Mesenchymal stem cell (in vitro differentiated cells and primary cell): ENCODE data around the gene JPH2.

Experiments used
- DNase-seq: peaks from one replicate; pipeline ENCODE4 v3.0.0-alpha.2; 2013
- H2AFZ ChIP-seq: one replicate; pipeline ENCODE4 v1.6.1; 2013; ENCODE audit warnings: low read depth, mild to moderate bottlenecking, control low read depth, inconsistent platforms, low read length, moderate library complexity
- H2AK5ac ChIP-seq: 2 replicates; pipeline ENCODE4 v1.6.1; 2013; ENCODE audit warnings: low read length, moderate library complexity, mild to moderate bottlenecking, inconsistent platforms; ENCODE audit not compliant: severe bottlenecking
- H2BK120ac ChIP-seq: one replicate; pipeline ENCODE4 v1.6.1; 2013; ENCODE audit warnings: low read depth, mild to moderate bottlenecking, inconsistent platforms, low read length, moderate library complexity
- H2BK12ac ChIP-seq, 2 experiments: one replicate each; pipeline ENCODE4 v1.6.1; 2013; ENCODE audit warnings: inconsistent platforms in 2 of 2, low read length in 2 of 2, mild to moderate bottlenecking in 2 of 2, moderate library complexity in 2 of 2, control low read depth in 1 of 2
- H2BK15ac ChIP-seq: one replicate; pipeline ENCODE4 v1.6.1; 2013; ENCODE audit warnings: mild to moderate bottlenecking, low read depth, inconsistent platforms; ENCODE audit not compliant: poor library complexity, severe bottlenecking
- H2BK5ac ChIP-seq: 2 replicates; pipeline ENCODE4 v1.6.1; 2013; ENCODE audit warnings: low read depth, mild to moderate bottlenecking, low read length, control low read depth, inconsistent platforms; ENCODE audit not compliant: poor library complexity, severe bottlenecking
- H3K14ac ChIP-seq, 2 experiments: one replicate each; pipeline ENCODE4 v1.6.1; 2013; ENCODE audit warnings: inconsistent platforms in 2 of 2, low read length in 2 of 2, control low read depth in 1 of 2, mild to moderate bottlenecking in 1 of 2, moderate library complexity in 1 of 2
- H3K18ac ChIP-seq, 2 experiments: one replicate each; pipeline ENCODE4 v1.6.1; 2013; ENCODE audit warnings: inconsistent platforms in 2 of 2, low read length in 2 of 2, control low read depth in 1 of 2, low read depth in 1 of 2, mild to moderate bottlenecking in 1 of 2
- H3K23ac ChIP-seq, 2 experiments: one replicate each; pipeline ENCODE4 v1.6.1; 2013; ENCODE audit warnings: inconsistent platforms in 2 of 2, low read length in 2 of 2, mild to moderate bottlenecking in 2 of 2, moderate library complexity in 2 of 2, control low read depth in 1 of 2
- H3K27ac ChIP-seq: 2 replicates; pipeline ENCODE4 v1.5.1; 2013; ENCODE audit warnings: mild to moderate bottlenecking, moderate library complexity, low read length, control low read depth, inconsistent platforms; ENCODE audit not compliant: poor library complexity, severe bottlenecking
- H3K27me3 ChIP-seq, 2 experiments: 2 replicates each; pipeline versions ENCODE4 v1.6.1 to v1.7.0; 2013; ENCODE audit warnings: low read length in 2 of 2, mild to moderate bottlenecking in 2 of 2, moderate library complexity in 2 of 2, control low read depth in 1 of 2, inconsistent platforms in 1 of 2; ENCODE audit not compliant: control insufficient read depth in 1 of 2, insufficient read depth in 1 of 2
- H3K36me3 ChIP-seq, 2 experiments: 2 replicates each; pipeline versions ENCODE4 v1.6.1 to v1.7.0; 2013; ENCODE audit warnings: low read length in 2 of 2, control low read depth in 1 of 2, inconsistent platforms in 1 of 2, low read depth in 1 of 2, mild to moderate bottlenecking in 1 of 2; ENCODE audit not compliant: insufficient read depth in 2 of 2, control insufficient read depth in 1 of 2
- H3K4ac ChIP-seq, 2 experiments: one replicate each; pipeline ENCODE4 v1.6.1; 2013; ENCODE audit warnings: inconsistent platforms in 2 of 2, low read length in 2 of 2, mild to moderate bottlenecking in 2 of 2, moderate library complexity in 2 of 2, control low read depth in 1 of 2, low read depth in 1 of 2
- H3K4me1 ChIP-seq: 2 replicates; pipeline ENCODE4 v1.6.1; 2013; ENCODE audit warnings: low read depth, low read length, control low read depth; ENCODE audit not compliant: control insufficient read depth, insufficient read depth
- H3K4me2 ChIP-seq: 2 replicates; pipeline ENCODE4 v1.6.1; 2013; ENCODE audit warnings: low read length, mild to moderate bottlenecking, inconsistent platforms; ENCODE audit not compliant: poor library complexity, severe bottlenecking
- H3K4me3 ChIP-seq, 2 experiments: 2 replicates each; pipeline versions ENCODE4 v1.5.1 to v1.7.0; 2013; ENCODE audit warnings: low read length in 2 of 2, mild to moderate bottlenecking in 2 of 2, control low read depth in 1 of 2, low read depth in 1 of 2; ENCODE audit not compliant: insufficient read depth in 1 of 2
- H3K79me1 ChIP-seq: replicated peaks from 2 replicates; pipeline ENCODE4 v1.6.1; 2013; ENCODE audit warnings: mild to moderate bottlenecking, control low read depth, low read length, inconsistent platforms; ENCODE audit not compliant: poor library complexity, severe bottlenecking
- H3K9ac ChIP-seq: 2 replicates; pipeline ENCODE4 v1.7.0; 2013; ENCODE audit warnings: mild to moderate bottlenecking, low read length, moderate library complexity
- H3K9me3 ChIP-seq: 2 replicates; pipeline ENCODE4 v1.7.0; 2013; ENCODE audit warnings: mild to moderate bottlenecking, low read length; ENCODE audit not compliant: control insufficient read depth
- H4K8ac ChIP-seq: one replicate; pipeline ENCODE4 v1.6.1; 2013; ENCODE audit warnings: inconsistent platforms, mild to moderate bottlenecking, low read length, moderate library complexity
- H4K91ac ChIP-seq: one replicate; pipeline ENCODE4 v1.6.1; 2013; ENCODE audit warnings: mild to moderate bottlenecking, low read length, inconsistent platforms
- WGBS: methylation state at CpG from one replicate; pipeline ENCODE4 v1.1.7; 2013; ENCODE audit warnings: mixed read lengths; 5-methylcytosine and 5-hydroxymethylcytosine counted together

Gene JPH2

GRCh38 chr20:44098256-44098630 is 88.7 kb downstream of the JPH2 start:
- no peak overlapping the region for H2BK120ac ChIP-seq
- H3K23ac ChIP-seq = no peak overlapping the region
- no peak overlapping the region for H3K18ac ChIP-seq
- no peaks in the 10 kb centered on the region for H3K79me1 ChIP-seq
- no peak overlapping the region for H3K27ac ChIP-seq
- peaks cover 2 to 32% of the 10 kb centered on the region in 2 experiments for H3K27me3 ChIP-seq
- H3K4me2 ChIP-seq = no peak overlapping the region
- H3K14ac ChIP-seq = no peak overlapping the region
- no peak overlapping the region for H4K91ac ChIP-seq
- H3K4me3 ChIP-seq = no peak overlapping the region
- 94% methylated on average over 6 of the region's 6 CpGs for WGBS
- no peak overlapping the region for H2BK5ac ChIP-seq
- H2AFZ ChIP-seq = no peak overlapping the region
- H2BK15ac ChIP-seq = no peak overlapping the region
- no peak overlapping the region for H3K9ac ChIP-seq
- H3K4ac ChIP-seq = no peak overlapping the region
- H2AK5ac ChIP-seq = no peak overlapping the region
- peaks cover 16% of the 10 kb centered on the region for H3K9me3 ChIP-seq
- H2BK12ac ChIP-seq = peak overlapping the region in 1 of 2 experiments; percentile 37
- no peak for DNase-seq
- H4K8ac ChIP-seq = no peak overlapping the region
- no peaks in the 10 kb centered on the region for H3K36me3 ChIP-seq
- H3K4me1 ChIP-seq = peaks cover 2% of the 10 kb centered on the region

- WGBS = 69% methylated on average over 14 of the region's 14 CpGs
- Histone ChIP-seq H2BK12ac (no peak overlapping the region), H2BK5ac (no peak overlapping the region)
These were observed 89.3 kb downstream of the JPH2 start for GRCh38 chr20:44097521-44098255.

GRCh38 chr20:44095831-44096230 is 91.2 kb downstream of the JPH2 start:
- Histone ChIP-seq H2BK15ac (no peak overlapping the region), H3K4me2 (no peak overlapping the region), H2BK12ac (no peak overlapping the region), H4K91ac (no peak overlapping the region), H3K79me1 (no peaks in the 10 kb centered on the region), H3K23ac (no peak overlapping the region), H3K14ac (no peak overlapping the region), H2AK5ac (no peak overlapping the region), H2AFZ (no peak overlapping the region), H3K9me3 (no peaks in the 10 kb centered on the region), H2BK120ac (no peak overlapping the region), H3K4me3 (no peak overlapping the region), H3K27me3 (peaks cover 4 to 21% of the 10 kb centered on the region in 2 experiments), H3K27ac (no peak overlapping the region), H3K9ac (no peak overlapping the region), H3K36me3 (no peaks in the 10 kb centered on the region), H3K4me1 (peaks cover 2% of the 10 kb centered on the region), H4K8ac (no peak overlapping the region), H3K4ac (no peak overlapping the region), H2BK5ac (no peak overlapping the region), H3K18ac (no peak overlapping the region)
- WGBS = 89% methylated on average over 7 of the region's 7 CpGs
- DNase-seq = no peak

More at GRCh38 chr20:44097521-44098255, 89.3 kb downstream of the JPH2 start:
- Histone ChIP-seq H3K14ac (no peak overlapping the region), H2BK120ac (no peak overlapping the region), H3K23ac (no peak overlapping the region), H3K36me3 (no peaks in the 10 kb centered on the region), H3K18ac (peak overlapping the region in 1 of 2 experiments; percentile 60), H2AFZ (no peak overlapping the region), H3K4me1 (peaks cover 2% of the 10 kb centered on the region), H3K4me3 (no peak overlapping the region), H3K4me2 (no peak overlapping the region), H4K91ac (no peak overlapping the region), H4K8ac (no peak overlapping the region), H3K79me1 (no peaks in the 10 kb centered on the region), H3K9ac (no peak overlapping the region), H3K27ac (no peak overlapping the region), H2AK5ac (no peak overlapping the region), H3K27me3 (peaks cover 0 to 29% of the 10 kb centered on the region in 2 experiments), H3K9me3 (peaks cover 10% of the 10 kb centered on the region), H2BK15ac (no peak overlapping the region), H3K4ac (no peak overlapping the region)
- DNase-seq = no peak

- no peak overlapping the region for H2AFZ ChIP-seq
- H3K4me3 ChIP-seq = no peak overlapping the region
These were observed 93.8 kb downstream of the JPH2 start for GRCh38 chr20:44093249-44093582.

More at GRCh38 chr20:44093249-44093582, 93.8 kb downstream of the JPH2 start:
- Histone ChIP-seq H3K4me2 (no peak overlapping the region), H3K4me1 (peaks cover 2% of the 10 kb centered on the region), H3K27me3 (peaks cover 10 to 14% of the 10 kb centered on the region in 2 experiments), H3K4ac (no peak overlapping the region), H2BK5ac (no peak overlapping the region), H3K9me3 (no peaks in the 10 kb centered on the region), H2BK120ac (no peak overlapping the region), H3K23ac (no peak overlapping the region), H2BK15ac (no peak overlapping the region), H3K9ac (no peak overlapping the region), H3K18ac (no peak overlapping the region), H3K36me3 (no peaks in the 10 kb centered on the region), H3K14ac (no peak overlapping the region), H4K8ac (no peak overlapping the region), H2AK5ac (no peak overlapping the region), H3K79me1 (no peaks in the 10 kb centered on the region), H3K27ac (no peak overlapping the region), H4K91ac (no peak overlapping the region), H2BK12ac (no peak overlapping the region)
- 70% methylated on average over 2 of the region's 2 CpGs for WGBS
- no peak for DNase-seq
